ENCODE measurements around the gene MYO1F. TPM values are rescaled to one million over a fixed set of nuclear protein-coding genes. Genes with fewer than 3 reads are reported as not detected.

Gene MYO1F
- total RNA-seq, 1 donor from 2014 or later: 0.55 TPM

DNA sequence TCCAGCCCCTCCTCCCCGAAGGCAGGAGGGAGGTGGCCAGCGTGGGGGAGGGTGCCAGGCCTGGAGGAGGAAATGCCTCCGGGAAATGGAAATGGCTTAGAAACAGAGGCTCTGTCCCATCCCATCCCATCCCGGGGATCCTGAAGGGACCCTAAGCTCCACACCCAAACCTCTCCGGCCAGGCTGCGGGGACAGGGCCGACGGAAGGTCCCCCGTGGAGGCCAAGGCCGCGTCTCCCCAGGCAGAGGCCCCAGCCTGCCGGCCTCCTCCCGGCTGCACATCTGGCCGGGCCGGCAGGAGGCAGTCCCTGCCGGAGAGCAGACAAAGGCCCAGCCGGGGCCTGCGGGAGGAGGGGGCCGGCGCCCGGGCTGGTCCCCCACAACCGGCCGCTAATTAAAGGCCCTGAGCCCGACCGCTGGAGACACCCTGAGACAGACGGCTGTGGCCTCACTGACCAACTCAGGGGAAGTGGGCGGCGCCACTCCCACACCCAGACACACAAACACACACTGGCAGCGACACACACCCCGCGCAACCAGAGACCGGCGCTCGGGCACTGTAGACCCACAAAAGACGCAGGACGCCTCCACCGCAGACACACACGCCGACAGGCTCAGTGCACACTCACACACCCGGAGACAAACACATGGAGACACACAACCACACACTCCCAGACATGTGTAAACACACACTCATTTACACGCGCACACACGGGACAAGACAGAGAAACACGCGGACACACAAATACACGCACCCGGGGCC is 32.2 kb upstream of the MYO1F start:
- H3K36me3 Mint-ChIP-seq (ENCODE audit: insufficient read depth): peaks cover 10% of the 10 kb centered on the region
- no peaks in the 10 kb centered on the region for H3K9me3 Mint-ChIP-seq (ENCODE audit: low read depth)
- peak overlapping the region; percentile 85 for H3K4me3 Mint-ChIP-seq (ENCODE audit: low read depth)
- TF ChIP-seq, protein P1, sequence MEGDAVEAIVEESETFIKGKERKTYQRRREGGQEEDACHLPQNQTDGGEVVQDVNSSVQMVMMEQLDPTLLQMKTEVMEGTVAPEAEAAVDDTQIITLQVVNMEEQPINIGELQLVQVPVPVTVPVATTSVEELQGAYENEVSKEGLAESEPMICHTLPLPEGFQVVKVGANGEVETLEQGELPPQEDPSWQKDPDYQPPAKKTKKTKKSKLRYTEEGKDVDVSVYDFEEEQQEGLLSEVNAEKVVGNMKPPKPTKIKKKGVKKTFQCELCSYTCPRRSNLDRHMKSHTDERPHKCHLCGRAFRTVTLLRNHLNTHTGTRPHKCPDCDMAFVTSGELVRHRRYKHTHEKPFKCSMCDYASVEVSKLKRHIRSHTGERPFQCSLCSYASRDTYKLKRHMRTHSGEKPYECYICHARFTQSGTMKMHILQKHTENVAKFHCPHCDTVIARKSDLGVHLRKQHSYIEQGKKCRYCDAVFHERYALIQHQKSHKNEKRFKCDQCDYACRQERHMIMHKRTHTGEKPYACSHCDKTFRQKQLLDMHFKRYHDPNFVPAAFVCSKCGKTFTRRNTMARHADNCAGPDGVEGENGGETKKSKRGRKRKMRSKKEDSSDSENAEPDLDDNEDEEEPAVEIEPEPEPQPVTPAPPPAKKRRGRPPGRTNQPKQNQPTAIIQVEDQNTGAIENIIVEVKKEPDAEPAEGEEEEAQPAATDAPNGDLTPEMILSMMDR (IDR thresholded peaks at IDR 0.05; ENCODE audit: unreplicated experiment): no peak
- peak overlapping the region; percentile 94 for H3K27ac Mint-ChIP-seq
- no peaks in the 10 kb centered on the region for H3K27me3 Mint-ChIP-seq
- DNase-seq (ENCODE audit: low spot score, unreplicated experiment): peak; percentile 54
- H3K4me1 Mint-ChIP-seq (ENCODE audit: low read depth): peaks cover 16% of the 10 kb centered on the region

DNA sequence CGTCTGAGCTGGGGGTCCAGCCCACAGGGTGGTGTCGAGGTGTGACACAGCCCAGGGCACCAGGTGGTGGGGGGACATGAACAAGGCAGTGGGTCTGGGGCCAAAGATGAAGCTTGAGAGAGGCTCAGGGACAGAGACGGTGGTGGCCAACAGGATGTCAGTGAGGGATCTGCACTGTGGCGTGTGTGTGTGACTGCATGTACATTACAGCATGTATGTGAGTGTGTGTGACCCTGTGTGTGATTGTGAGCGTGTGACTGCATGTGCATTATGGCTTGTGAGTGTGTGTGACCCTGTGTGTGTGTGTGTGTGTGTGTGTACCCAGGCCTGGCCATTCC is 31.7 kb upstream of the MYO1F start:
- Mint-ChIP-seq H3K4me3 (ENCODE audit: low read depth) (peak overlapping the region; percentile 76), H3K36me3 (ENCODE audit: insufficient read depth) (peaks cover 10% of the 10 kb centered on the region), H3K9me3 (ENCODE audit: low read depth) (no peaks in the 10 kb centered on the region), H3K27ac (peak overlapping the region; percentile 49), H3K4me1 (ENCODE audit: low read depth) (peaks cover 16% of the 10 kb centered on the region), H3K27me3 (no peaks in the 10 kb centered on the region)
- DNase-seq (ENCODE audit: low spot score, unreplicated experiment): no peak
- TF ChIP-seq, protein P1 (IDR thresholded peaks at IDR 0.05; ENCODE audit: unreplicated experiment): no peak

DNA sequence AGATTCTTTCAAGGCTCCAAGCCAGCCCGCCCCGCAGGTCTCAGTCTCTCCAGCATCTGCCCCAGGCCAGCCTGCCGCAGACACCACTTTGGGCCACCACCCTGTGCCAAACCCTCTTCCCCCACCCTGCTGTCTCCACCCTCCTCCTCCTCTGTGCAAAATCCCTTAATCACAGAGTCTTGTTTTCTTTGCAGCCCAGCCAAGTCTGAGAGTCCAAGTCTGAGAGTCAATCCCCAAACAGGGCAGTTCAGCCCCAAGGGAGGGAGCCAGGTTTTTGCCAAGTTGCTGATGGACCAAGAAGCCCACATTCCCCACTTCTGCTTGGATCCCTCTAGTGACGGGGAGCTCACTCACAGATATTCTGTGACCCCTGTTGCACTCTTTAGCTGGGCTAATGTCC is 30.1 kb upstream of the MYO1F start:
- H3K36me3 Mint-ChIP-seq (ENCODE audit: insufficient read depth): peaks cover 12% of the 10 kb centered on the region
- H3K27me3 Mint-ChIP-seq: no peaks in the 10 kb centered on the region
- TF ChIP-seq, protein P1 (IDR thresholded peaks at IDR 0.05; ENCODE audit: unreplicated experiment): no peak
- no peak for DNase-seq (ENCODE audit: low spot score, unreplicated experiment)
- peaks cover 16% of the 10 kb centered on the region for H3K4me1 Mint-ChIP-seq (ENCODE audit: low read depth)
- H3K9me3 Mint-ChIP-seq (ENCODE audit: low read depth): no peaks in the 10 kb centered on the region
- peak overlapping the region; percentile 11 for H3K27ac Mint-ChIP-seq
- H3K4me3 Mint-ChIP-seq (ENCODE audit: low read depth): no peak overlapping the region

DNA sequence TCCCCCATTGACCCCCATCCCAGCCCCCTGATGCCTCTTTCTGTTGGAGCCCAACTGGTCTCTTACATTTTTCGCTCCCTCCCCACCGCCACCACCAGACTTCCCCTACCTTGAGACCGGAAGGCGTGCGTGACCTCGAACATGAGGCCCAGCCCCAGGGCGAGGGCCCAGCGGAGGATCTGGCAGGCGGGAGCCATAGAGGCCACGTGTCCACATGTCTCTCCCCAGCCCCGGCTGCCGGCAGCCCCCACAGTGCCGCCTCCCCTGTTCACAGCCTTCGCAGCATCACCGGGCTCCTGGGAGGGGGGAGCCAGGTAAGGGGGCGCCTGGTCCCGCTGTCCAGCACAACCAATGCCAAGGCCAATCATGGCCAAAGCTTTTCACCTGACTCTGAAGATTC is 28.3 kb upstream of the MYO1F start:
- Mint-ChIP-seq H3K27me3 (no peaks in the 10 kb centered on the region), H3K9me3 (ENCODE audit: low read depth) (no peaks in the 10 kb centered on the region), H3K4me3 (ENCODE audit: low read depth) (no peak overlapping the region), H3K36me3 (ENCODE audit: insufficient read depth) (peaks cover 15% of the 10 kb centered on the region), H3K27ac (no peak overlapping the region), H3K4me1 (ENCODE audit: low read depth) (peaks cover 13% of the 10 kb centered on the region)
- no peak for DNase-seq (ENCODE audit: low spot score, unreplicated experiment)
- TF ChIP-seq, protein P1 (IDR thresholded peaks at IDR 0.05; ENCODE audit: unreplicated experiment): no peak

DNA sequence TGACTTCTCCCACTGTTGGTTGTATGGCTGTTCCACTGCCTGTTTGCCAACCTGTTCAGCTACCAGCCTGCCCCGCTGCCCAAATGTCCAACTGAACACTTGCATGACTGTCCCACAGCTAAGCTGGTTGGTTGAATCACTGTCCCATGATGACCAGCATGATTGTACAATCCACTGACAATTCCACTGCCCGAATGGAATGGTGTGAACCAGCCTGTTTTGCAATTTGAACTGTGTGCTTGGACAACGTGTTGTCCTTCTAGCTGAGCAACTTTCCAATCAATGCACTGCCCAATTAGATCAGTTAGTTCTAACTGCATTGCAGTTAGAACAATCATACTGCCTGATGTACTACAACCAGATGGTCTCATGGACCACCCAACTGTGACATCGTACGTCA is 24.6 kb upstream of the MYO1F start:
- Mint-ChIP-seq H3K36me3 (ENCODE audit: insufficient read depth) (peaks cover 21% of the 10 kb centered on the region), H3K9me3 (ENCODE audit: low read depth) (no peaks in the 10 kb centered on the region), H3K4me3 (ENCODE audit: low read depth) (no peak overlapping the region), H3K4me1 (ENCODE audit: low read depth) (no peaks in the 10 kb centered on the region), H3K27me3 (no peaks in the 10 kb centered on the region), H3K27ac (no peak overlapping the region)
- DNase-seq (ENCODE audit: low spot score, unreplicated experiment): no peak
- TF ChIP-seq, protein P1 (IDR thresholded peaks at IDR 0.05; ENCODE audit: unreplicated experiment): no peak
